ENCODE measurements around the gene FAM171A2.
"Not testable (repeated sequence)": the region's sequence is repeated elsewhere in the genome, so short reads cannot be mapped to it uniquely, and the experiment has no call there.

FAM171A2 gene

GRCh38 chr17:44383363-44383762 is 19.7 kb upstream of the FAM171A2 start:
- DNase-seq, result no peak

GRCh38 chr17:44382917-44383316 is 19.3 kb upstream of the FAM171A2 start:
- DNase-seq, result no peak

GRCh38 chr17:44381810-44382305 is 18.2 kb upstream of the FAM171A2 start:
- DNase-seq, result no peak

- DNase-seq, result no peak
Observed at GRCh38 chr17:44380767-44381166, 17.1 kb upstream of the FAM171A2 start.

- DNase-seq, result no peak
Observed at GRCh38 chr17:44379887-44380286, 16.2 kb upstream of the FAM171A2 start.

- no peak for DNase-seq
Observed at GRCh38 chr17:44378171-44378705, 14.6 kb upstream of the FAM171A2 start.

GRCh38 chr17:44376779-44377178 is 13.1 kb upstream of the FAM171A2 start:
- DNase-seq, result no peak

- peak in 1 of 2 experiments; percentile 42 for DNase-seq
Observed at GRCh38 chr17:44376124-44376523, 12.5 kb upstream of the FAM171A2 start.

- DNase-seq, result no peak
Observed at GRCh38 chr17:44375196-44376017, 11.8 kb upstream of the FAM171A2 start.

GRCh38 chr17:44374306-44375195 is 10.9 kb upstream of the FAM171A2 start:
- no peak for DNase-seq

- no peak for DNase-seq
Observed at GRCh38 chr17:44372036-44372435, 8.4 kb upstream of the FAM171A2 start.

- DNase-seq, result not testable (repeated sequence)
Observed at GRCh38 chr17:44369414-44370023, 5.9 kb upstream of the FAM171A2 start.

GRCh38 chr17:44368391-44369243 is 5.0 kb upstream of the FAM171A2 start:
- DNase-seq, result not testable (repeated sequence)

GRCh38 chr17:44367231-44367979 is 3.8 kb upstream of the FAM171A2 start:
- DNase-seq, result no peak

GRCh38 chr17:44365051-44365450 is 1.4 kb upstream of the FAM171A2 start:
- not testable (repeated sequence) for DNase-seq

- DNase-seq, result peak; percentile 25 to 69
Observed at GRCh38 chr17:44362949-44363612, 572 bp downstream of the FAM171A2 start.

GRCh38 chr17:44362459-44362948 is 1.1 kb downstream of the FAM171A2 start:
- peak in 1 of 2 experiments; percentile 58 for DNase-seq

- peak in 1 of 2 experiments; percentile 39 for DNase-seq
Observed at GRCh38 chr17:44361292-44362260, 2.1 kb downstream of the FAM171A2 start.

- peak in 1 of 2 experiments; percentile 34 for DNase-seq
Observed at GRCh38 chr17:44360826-44361225, 2.8 kb downstream of the FAM171A2 start.

All from NCI-H526 (cell line).